ENCODE results near the gene TERF2IP. TPM values are rescaled to one million over a fixed set of nuclear protein-coding genes. Genes with fewer than 3 reads are reported as not detected.

Gene TERF2IP
- total RNA-seq, 4 donors from 2014 or later = 49.1 to 91.6 (median 66.2) TPM

- TF ChIP-seq CTCF (IDR thresholded peaks at IDR 0.05; ENCODE audit: low read depth) = no peak
Measured at GRCh38 chr16:75660726-75661302, 13.2 kb downstream of the TERF2IP start.

GRCh38 chr16:75667503-75667902 lies 19.9 kb downstream of the TERF2IP start:
- no peak for TF ChIP-seq CTCF (IDR thresholded peaks at IDR 0.05; ENCODE audit: low read depth)

GRCh38 chr16:75676909-75677308 lies 29.3 kb downstream of the TERF2IP start, which contains the start of gene CPHXL2:
CPHXL2 (minus strand) TSS chr16:75677009; CDS start chr16:75676999, 10 bp downstream.
- TF ChIP-seq CTCF (IDR thresholded peaks at IDR 0.05; ENCODE audit: low read depth) = no peak

- TF ChIP-seq CTCF (IDR thresholded peaks at IDR 0.05; ENCODE audit: low read depth) = no peak
Measured at GRCh38 chr16:75679366-75679765, 31.8 kb downstream of the TERF2IP start.

GRCh38 chr16:75682308-75682707 lies 34.7 kb downstream of the TERF2IP start:
- no peak for TF ChIP-seq CTCF (IDR thresholded peaks at IDR 0.05; ENCODE audit: low read depth)

GRCh38 chr16:75687361-75687760 lies 39.8 kb downstream of the TERF2IP start:
- TF ChIP-seq CTCF (IDR thresholded peaks at IDR 0.05; ENCODE audit: low read depth) = no peak

GRCh38 chr16:75695708-75696107 lies 48.1 kb downstream of the TERF2IP start:
- no peak for TF ChIP-seq CTCF (IDR thresholded peaks at IDR 0.05; ENCODE audit: low read depth)

Data from subcutaneous adipose tissue (tissue), 4 donors.